Skeletal muscle cell (primary cell): Measurements from ENCODE around the gene SYNGR4.
"Not testable (repeated sequence)": the region's sequence is repeated elsewhere in the genome, so short reads cannot be mapped to it uniquely, and the experiment has no call there.

Source experiments
- DNase-seq: peaks from one replicate; pipeline ENCODE4 v3.0.0-alpha.2; 2010; ENCODE audit warnings: low read depth
- H3K4me3 ChIP-seq: 2 replicates; pipeline ENCODE4 v1.5.1; 2011; ENCODE audit warnings: low read depth, mild to moderate bottlenecking, control low read depth, low read length, moderate library complexity

The SYNGR4 gene

GRCh38 chr19:48364598-48365348 lies 606 bp downstream of the SYNGR4 start:
- peak overlapping the region; percentile 82 for H3K4me3 ChIP-seq
- DNase-seq: no peak

DNA sequence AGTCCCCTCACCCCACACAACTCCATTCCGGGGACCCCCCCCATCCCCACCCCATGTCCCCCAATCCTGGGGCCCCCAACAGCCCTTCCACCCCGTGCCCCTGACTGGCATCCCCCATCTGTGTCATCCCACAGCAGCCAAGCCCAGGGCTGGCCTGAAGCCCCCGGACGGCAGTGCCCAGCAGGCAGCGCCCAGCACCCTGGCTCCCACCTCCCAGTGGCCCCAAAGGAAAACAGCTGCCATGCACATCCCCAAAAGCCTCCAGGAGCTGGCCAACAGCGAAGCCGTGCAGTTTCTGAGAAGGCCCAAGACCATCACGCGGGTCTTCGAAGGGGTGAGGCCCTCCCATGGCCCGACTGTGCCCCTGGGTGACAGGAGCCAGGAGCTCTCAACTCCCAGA lies 1.4 kb downstream of the SYNGR4 start:
- H3K4me3 ChIP-seq: no peak overlapping the region
- no peak for DNase-seq

DNA sequence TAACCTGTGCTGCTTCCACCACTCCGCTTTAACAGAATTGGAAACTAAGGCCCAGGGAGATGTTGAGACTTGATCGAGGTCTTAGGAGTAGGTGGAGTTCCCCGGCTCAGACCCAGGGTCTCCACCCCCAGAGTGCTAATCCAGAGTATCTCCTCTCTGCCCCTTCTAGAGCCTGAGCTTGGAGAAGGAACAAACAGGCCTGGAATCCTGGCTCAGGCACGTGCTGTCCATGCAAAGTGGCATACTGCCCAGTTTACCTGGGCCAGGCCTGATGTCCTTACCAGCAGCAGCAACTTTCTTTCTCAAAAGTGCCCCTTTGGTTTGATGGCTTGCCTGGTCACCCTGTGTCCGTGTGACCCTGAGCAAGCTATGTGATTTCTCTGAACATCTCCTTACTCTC lies 3.7 kb downstream of the SYNGR4 start:
- DNase-seq: no peak
- H3K4me3 ChIP-seq: no peak overlapping the region

DNA sequence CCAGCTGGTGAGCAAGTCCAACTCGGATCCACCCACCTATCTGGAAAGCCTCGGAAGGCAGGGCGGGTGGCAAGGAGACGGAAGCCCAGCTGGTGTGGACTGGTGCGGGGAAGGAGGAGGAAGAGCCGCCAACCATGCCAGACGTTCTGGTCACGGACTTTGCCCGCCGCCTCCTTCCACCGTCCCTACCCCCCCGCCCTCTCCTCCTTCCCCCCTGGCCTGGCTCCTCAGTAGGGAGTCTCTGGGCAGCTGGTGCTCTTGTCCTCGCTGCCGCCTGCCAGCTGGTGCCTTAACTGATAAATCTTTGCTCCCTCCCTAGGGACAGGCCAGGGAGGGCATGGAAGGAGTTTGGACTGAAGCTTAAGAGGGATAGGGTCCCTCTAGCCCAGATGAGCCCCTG lies 4.8 kb downstream of the SYNGR4 start:
- H3K4me3 ChIP-seq: no peak overlapping the region
- DNase-seq: no peak

GRCh38 chr19:48370955-48371354 lies 6.8 kb downstream of the SYNGR4 start:
- DNase-seq: no peak
- no peak overlapping the region for H3K4me3 ChIP-seq

DNA sequence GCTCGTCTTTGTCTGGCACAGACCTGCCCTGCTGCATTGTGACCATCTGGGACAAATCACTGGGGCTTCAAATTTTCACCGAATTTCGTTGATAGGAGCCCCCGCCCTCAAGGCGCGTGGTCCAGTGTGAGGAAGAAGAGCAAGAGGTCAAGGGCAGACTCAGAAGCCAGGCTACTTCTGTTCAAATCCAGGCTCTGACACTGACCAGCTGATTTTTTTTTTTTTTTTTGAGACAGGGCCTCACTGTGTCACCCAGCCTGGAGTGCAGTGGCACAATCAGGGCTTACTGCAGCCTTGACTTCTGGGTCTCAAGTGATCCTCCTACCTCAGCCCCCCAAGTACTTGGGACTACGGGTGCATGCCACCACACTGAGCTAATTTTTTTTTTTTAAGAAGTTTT lies 7.2 kb downstream of the SYNGR4 start:
- H3K4me3 ChIP-seq: no peak overlapping the region
- DNase-seq: no peak

DNA sequence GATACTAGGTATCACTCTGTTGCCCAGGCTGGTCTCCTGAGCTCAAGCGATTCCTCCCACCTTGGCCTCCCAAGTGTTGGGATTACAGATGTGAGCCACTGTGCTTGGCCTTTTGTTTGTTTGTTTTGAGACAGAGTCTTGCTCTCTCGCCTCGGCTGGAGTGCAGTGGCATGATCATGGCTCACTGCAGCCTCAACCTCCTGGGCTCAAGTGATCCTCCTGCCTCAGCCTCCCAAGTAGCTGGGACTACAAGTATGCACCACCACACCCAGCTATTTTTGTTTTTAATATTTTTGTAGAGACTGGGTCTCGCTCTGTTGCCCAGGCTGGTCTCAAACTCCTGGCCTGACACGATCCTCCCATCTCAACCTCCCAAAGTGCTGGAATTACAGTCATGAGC lies 7.6 kb downstream of the SYNGR4 start:
- H3K4me3 ChIP-seq, DNase-seq: not testable (repeated sequence)

GRCh38 chr19:48372904-48373303 lies 8.7 kb downstream of the SYNGR4 start:
- no peak overlapping the region for H3K4me3 ChIP-seq
- DNase-seq: no peak

GRCh38 chr19:48373567-48373966 lies 9.4 kb downstream of the SYNGR4 start:
- DNase-seq: no peak
- H3K4me3 ChIP-seq: no peak overlapping the region

DNA sequence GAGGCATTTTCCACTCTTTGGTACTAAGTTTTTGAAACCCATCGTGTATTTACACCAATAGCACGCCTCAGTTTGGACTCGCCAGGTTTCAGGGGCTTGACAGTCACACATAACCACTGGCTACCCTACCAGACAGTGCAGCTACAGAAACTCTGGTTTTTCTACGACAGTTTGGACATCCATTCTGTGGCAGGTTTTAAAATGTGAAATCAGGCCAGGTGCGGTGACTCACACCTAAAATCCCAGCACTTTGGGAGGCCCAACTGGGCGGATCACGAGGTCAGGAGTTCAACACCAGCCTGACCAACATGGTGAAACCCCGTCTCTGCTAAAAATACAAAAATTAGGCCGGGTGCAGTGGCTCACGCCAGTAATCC lies 14.0 kb downstream of the SYNGR4 start:
- DNase-seq: no peak
- no peak overlapping the region for H3K4me3 ChIP-seq

DNA sequence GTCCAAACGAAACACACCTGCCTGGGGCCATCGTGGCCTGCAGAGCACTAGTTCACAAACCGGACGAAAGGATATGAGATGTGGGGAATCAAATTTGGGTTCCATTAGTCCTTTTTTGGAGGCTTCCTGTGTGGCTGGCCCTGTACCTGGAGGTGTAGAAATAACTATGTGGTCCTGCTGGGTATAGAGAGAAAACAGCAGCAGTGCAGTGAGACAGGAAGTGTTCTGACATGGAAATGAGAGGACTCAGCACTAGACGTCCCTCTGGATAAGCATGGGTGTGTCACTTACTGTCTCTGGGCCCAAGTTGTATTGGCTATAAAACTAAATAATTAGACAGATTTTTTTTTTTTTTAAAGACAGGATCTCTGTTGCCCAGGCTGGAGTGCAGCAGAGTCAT lies 14.9 kb downstream of the SYNGR4 start:
- no peak for DNase-seq

DNA sequence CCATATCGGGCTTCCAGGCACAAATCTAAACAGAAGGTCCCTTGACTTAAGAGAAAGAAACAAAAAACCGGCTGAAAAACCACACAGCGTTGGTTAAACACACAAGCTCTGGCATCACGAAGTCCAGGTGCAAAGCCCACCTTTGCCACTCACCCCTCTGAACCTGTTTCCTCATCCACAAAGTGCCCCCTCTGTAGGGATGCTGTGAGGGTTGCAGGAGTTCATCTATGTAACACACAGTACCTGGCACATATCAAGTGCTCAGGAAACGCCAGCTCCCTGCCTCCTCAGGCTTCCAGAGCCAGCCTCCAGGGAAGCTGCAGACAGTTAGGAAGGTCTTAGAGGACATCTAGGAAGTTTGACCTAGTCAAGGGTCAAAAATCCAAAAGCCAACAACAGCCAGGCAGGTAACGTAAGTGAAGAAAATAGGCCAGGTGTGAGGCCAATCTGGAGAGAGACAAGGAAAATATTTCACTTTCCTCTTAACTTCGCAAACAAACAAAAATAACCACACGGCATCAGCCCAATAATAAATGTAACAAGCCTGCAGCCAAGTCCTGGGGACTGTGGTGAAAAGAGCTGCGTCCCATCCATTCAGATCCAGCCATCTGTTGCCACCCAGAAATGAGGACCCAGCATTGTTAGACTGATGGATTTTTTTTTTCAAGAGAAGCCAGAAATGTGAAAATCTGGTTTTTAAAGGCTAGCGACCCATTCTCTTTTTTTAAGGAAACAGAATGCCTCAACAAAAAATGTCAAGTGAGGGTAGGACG lies 17.2 kb downstream of the SYNGR4 start:
- no peak overlapping the region for H3K4me3 ChIP-seq
- no peak for DNase-seq

More for the DNA sequence above, 14.9 kb downstream of the SYNGR4 start:
- H3K4me3 ChIP-seq: no peak overlapping the region

DNA sequence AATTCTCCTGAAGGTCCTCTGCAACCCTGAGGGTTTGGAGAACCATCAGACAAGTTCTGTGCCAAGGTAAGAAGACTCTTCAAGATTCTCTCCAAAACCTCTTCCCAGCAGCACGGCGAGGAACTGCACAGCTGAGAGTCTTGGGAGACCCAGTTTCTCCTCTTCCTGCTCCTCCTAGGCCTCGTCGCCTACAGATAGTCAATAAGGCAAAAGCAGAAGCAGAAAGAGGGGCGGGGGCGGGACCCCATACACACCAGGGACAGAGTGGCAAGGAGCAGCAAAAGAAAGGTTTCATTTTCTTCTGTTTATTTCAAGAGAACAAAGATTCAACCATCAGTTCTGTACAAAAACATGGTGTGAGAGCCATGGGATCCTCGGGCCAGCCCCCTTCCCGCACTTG lies 18.1 kb downstream of the SYNGR4 start:
- DNase-seq: no peak
- no peak overlapping the region for H3K4me3 ChIP-seq

DNA sequence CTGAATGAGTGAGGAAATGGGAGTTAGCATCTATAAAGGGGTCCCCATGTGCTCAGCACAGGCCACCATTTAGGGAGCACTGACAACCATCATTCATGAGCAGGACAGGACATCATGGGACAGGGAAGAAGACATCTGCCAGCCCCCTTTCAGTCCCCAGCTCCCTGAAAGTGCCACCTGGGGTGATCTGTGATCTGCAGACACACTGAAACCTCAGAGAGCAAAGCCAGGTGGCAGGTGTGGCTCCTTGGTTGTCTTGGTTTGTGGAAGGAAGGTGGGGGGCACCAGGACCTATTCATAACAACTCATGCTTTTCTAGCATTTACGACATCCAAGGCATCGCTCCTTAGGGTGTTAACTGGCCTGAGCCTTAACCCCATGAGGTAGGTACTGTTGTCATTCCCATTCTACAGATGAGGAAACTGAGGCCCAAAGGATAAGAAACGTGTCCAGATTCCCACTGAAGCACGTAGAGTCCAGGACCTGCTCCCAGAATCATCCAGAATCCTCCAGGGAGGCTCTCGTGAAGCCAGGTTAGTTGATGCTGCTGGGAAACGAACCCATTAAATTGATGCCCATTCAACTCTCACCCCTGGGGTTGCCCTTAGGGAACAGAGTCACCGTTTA lies 21.4 kb downstream of the SYNGR4 start:
- DNase-seq: no peak
- H3K4me3 ChIP-seq: no peak overlapping the region

DNA sequence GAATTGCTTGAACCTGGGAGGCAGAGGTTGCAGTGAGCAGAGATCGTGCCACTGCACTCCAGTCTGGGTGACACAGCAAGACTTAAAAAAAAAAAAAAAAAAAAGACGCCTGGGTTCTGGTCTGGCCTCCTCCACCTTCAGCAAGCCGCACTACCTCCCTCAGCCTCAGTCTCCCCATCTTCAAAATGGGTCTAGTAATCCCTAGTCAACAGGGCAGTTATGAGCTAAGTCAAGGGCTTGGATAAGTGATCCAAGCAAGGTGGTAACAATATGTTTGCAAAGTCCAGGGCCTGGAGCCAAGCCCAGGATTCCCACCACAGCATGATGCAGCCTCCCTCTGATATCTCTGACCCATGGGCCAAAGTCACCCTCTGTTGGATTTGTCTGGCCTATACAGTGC lies 22.8 kb downstream of the SYNGR4 start:
- DNase-seq: no peak
- no peak overlapping the region for H3K4me3 ChIP-seq

GRCh38 chr19:48390188-48391099 lies 26.3 kb downstream of the SYNGR4 start:
- peak overlapping the region; percentile 98 for H3K4me3 ChIP-seq
- DNase-seq: no peak

- peak within 1 kb of the TSS; percentile 98 for H3K4me3 ChIP-seq
- no peak for DNase-seq
These were observed 27.2 kb downstream of the SYNGR4 start, which contains the start of gene KDELR1 for GRCh38 chr19:48391100-48392005. TSS of gene KDELR1 (minus strand) at chr19:48391551. CDS start at chr19:48391358, 193 bp downstream.

DNA sequence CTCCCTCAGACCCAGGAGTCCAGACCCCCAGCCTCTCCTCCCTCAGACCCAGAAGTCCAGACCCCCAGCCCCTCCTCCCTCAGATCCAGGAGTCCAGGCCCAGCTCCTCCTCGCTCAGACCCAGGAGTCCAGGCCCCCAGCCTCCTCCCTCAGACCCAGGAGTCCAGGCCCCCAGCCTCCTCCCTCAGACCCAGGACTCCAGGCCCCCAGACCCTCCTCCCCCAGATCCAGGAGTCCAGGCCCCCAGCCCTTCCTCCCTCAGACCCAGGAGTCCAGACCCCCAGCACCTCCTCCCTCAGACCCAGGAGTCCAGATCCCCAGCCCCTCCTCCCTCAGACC lies 27.8 kb downstream of the SYNGR4 start:
- H3K4me3 ChIP-seq: not testable (repeated sequence)

More for the DNA sequence above, 27.8 kb downstream of the SYNGR4 start:
- DNase-seq: not testable (repeated sequence)
